MCF 10A (cell line): Measurements from ENCODE around the gene NAPG. TPM values are rescaled to one million over a fixed set of nuclear protein-coding genes. Genes with fewer than 3 reads are reported as not detected.

ENCODE experiments used
- BruUV-seq: library from RNA; stranded (reverse); fragments of 400-500 nt; replicated peaks from 2 replicates; lab custom pipeline; 2021; lab: Mats Ljungman, UMichigan
- CTCF ChIA-PET: fragments of 300-600 bp; sonication (Branson Sonifier 250); formaldehyde crosslinking; extraction: SDS; loops from one replicate; lab custom pipeline; 2021; ENCODE audit warnings: antibody characterized with exemption, inconsistent platforms; lab: Yijun Ruan, JAX
- POLR2A ChIA-PET: fragments of 300-600, 350-650 bp; sonication (Branson Sonifier 250); formaldehyde crosslinking; extraction: SDS; loops from one replicate; lab custom pipeline; 2020; ENCODE audit warnings: antibody characterized with exemption, inconsistent platforms; lab: Yijun Ruan, JAX
- DNase-seq: peaks from one replicate; pipeline ENCODE4 v3.0.0-alpha.2; 2018; ENCODE audit not compliant: unreplicated experiment
- H3K27ac Mint-ChIP-seq: one replicate; pipeline ENCODE4 v1.8.0; 2022; ENCODE audit warnings: mild to moderate bottlenecking, low read depth, mixed read lengths; ENCODE audit not compliant: unreplicated experiment
- H3K27me3 Mint-ChIP-seq: one replicate; pipeline ENCODE4 v1.8.0; 2022; ENCODE audit warnings: mixed read lengths; ENCODE audit not compliant: insufficient read depth, unreplicated experiment
- H3K36me3 Mint-ChIP-seq: one replicate; pipeline ENCODE4 v1.8.0; 2022; ENCODE audit warnings: mild to moderate bottlenecking, moderate library complexity, mixed read lengths; ENCODE audit not compliant: insufficient read depth, unreplicated experiment
- H3K4me1 Mint-ChIP-seq: one replicate; pipeline ENCODE4 v1.8.0; 2022; ENCODE audit warnings: mixed read lengths; ENCODE audit not compliant: insufficient read depth, unreplicated experiment
- H3K4me3 Mint-ChIP-seq: one replicate; pipeline ENCODE4 v1.8.0; 2022; ENCODE audit warnings: mild to moderate bottlenecking, moderate library complexity, mixed read lengths; ENCODE audit not compliant: unreplicated experiment
- H3K9me3 Mint-ChIP-seq: one replicate; pipeline ENCODE4 v1.8.0; 2022; ENCODE audit warnings: mixed read lengths; ENCODE audit not compliant: unreplicated experiment
- CTCF ChIP-seq: fragments of 200-600 bp; IDR thresholded peaks from one replicate; pipeline ENCODE4 v1.8.0; 2022; ENCODE audit warnings: antibody characterized with exemption, mild to moderate bottlenecking; ENCODE audit not compliant: unreplicated experiment
- intact Hi-C: fragments of 100-400 bp; cut with micrococcal nuclease; formaldehyde crosslinking; loops from 2 replicates; pipeline ENCODE4 v1.14.1; 2022
- total RNA-seq: library from RNA; stranded (reverse); gene quantifications from 2 replicates; pipeline ENCODE4 v1.2.3, GENCODE V29; 2022

Gene NAPG
- total RNA-seq, 1 experiment from 2014 or later, result 32.2 TPM

DNA sequence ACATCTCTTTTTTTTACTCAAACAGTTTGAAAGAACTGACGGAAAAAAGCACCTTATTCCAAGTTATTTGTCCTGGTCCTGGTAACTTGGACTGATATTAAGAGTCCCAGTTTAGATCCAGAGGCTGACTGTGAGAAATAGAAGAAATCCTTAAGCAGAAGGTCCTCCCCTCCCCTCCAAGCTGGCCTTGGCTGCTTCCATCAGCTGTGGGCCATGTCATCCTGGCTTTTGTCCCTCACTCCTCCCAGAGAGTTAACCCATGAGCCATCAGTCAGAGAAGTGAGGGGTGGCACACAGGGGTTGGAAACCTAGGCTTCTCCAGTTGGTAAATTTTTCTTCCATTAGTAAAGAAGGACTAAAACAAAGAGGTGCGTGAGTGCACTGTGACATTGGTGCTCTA is 9.7 kb upstream of the NAPG start:
- Mint-ChIP-seq H3K4me1 (peaks cover 6% of the 10 kb centered on the region), H3K36me3 (no peaks in the 10 kb centered on the region), H3K4me3 (no peak overlapping the region), H3K9me3 (no peaks in the 10 kb centered on the region), H3K27ac (no peak overlapping the region), H3K27me3 (no peaks in the 10 kb centered on the region)
- DNase-seq, result no peak
- POLR2A ChIA-PET, result interaction anchor here (1.1 to 1.3 kb wide), 2 partner anchors 9 to 83 kb away, joined by 3 to 4 read pairs; partner anchors contain the start of gene NAPG
- no TSS peak for BruUV-seq
- no peak for TF ChIP-seq CTCF
- CTCF ChIA-PET, result interaction anchor here (0.6 to 8.8 kb wide), 2 partner anchors 78 to 545 kb away, joined by 3 to 167 read pairs; no protein-coding TSS in a partner anchor
- intact Hi-C loops, result no loop called here

GRCh38 chr18:10518595-10519255 is 7.1 kb upstream of the NAPG start:
- H3K9me3 Mint-ChIP-seq, result no peaks in the 10 kb centered on the region
- peaks cover 4% of the 10 kb centered on the region for H3K4me1 Mint-ChIP-seq
- POLR2A ChIA-PET, result interaction anchor here (0.6 to 4.9 kb wide), 6 partner anchors 241 to 1157 kb away, joined by 3 to 38 read pairs (median 3); no protein-coding TSS in a partner anchor
- H3K36me3 Mint-ChIP-seq, result no peaks in the 10 kb centered on the region
- intact Hi-C loops, result no loop called here
- no peaks in the 10 kb centered on the region for H3K27me3 Mint-ChIP-seq
- no peak overlapping the region for H3K4me3 Mint-ChIP-seq
- no peak for TF ChIP-seq CTCF
- no TSS peak for BruUV-seq
- H3K27ac Mint-ChIP-seq, result no peak overlapping the region
- no peak for DNase-seq
- CTCF ChIA-PET, result interaction anchor here (0.7 to 8.8 kb wide), 12 partner anchors 77 to 547 kb away, joined by 3 to 167 read pairs (median 4); no protein-coding TSS in a partner anchor

- intact Hi-C loops, result no loop called here
- no peaks in the 10 kb centered on the region for H3K9me3 Mint-ChIP-seq
- H3K27me3 Mint-ChIP-seq, result no peaks in the 10 kb centered on the region
- no peak for DNase-seq
- POLR2A ChIA-PET, result interaction anchor here (0.6 to 4.9 kb wide), 6 partner anchors 14 to 593 kb away, joined by 3 to 38 read pairs (median 4); no protein-coding TSS in a partner anchor
- H3K27ac Mint-ChIP-seq, result no peak overlapping the region
- no TSS peak for BruUV-seq
- CTCF ChIA-PET, result interaction anchor here (0.6 to 8.8 kb wide), 15 partner anchors 43 to 616 kb away, joined by 3 to 167 read pairs (median 3); no protein-coding TSS in a partner anchor
- H3K4me1 Mint-ChIP-seq, result no peaks in the 10 kb centered on the region
- no peaks in the 10 kb centered on the region for H3K36me3 Mint-ChIP-seq
- no peak for TF ChIP-seq CTCF
- no peak overlapping the region for H3K4me3 Mint-ChIP-seq
Measured at GRCh38 chr18:10519366-10519765, 6.5 kb upstream of the NAPG start.
